ENCODE results near the gene TFEB.

The TFEB gene

GRCh38 chr6:41763470-41763869 is 28.1 kb upstream of the TFEB start:
- DNase-seq (ENCODE audit: low spot score): no peak

GRCh38 chr6:41759905-41760579 is 24.6 kb upstream of the TFEB start:
- DNase-seq (ENCODE audit: low spot score): no peak

GRCh38 chr6:41759106-41759904 is 23.9 kb upstream of the TFEB start:
- DNase-seq (ENCODE audit: low spot score): no peak

- no peak for DNase-seq (ENCODE audit: low spot score)
Observed at GRCh38 chr6:41758641-41759035, 23.2 kb upstream of the TFEB start.

- DNase-seq (ENCODE audit: low spot score): no peak
Observed at GRCh38 chr6:41757931-41758640, 22.7 kb upstream of the TFEB start.

GRCh38 chr6:41757271-41757670 is 21.9 kb upstream of the TFEB start:
- DNase-seq (ENCODE audit: low spot score): no peak

- DNase-seq (ENCODE audit: low spot score): no peak
Observed at GRCh38 chr6:41756354-41756753, 20.9 kb upstream of the TFEB start.

- DNase-seq (ENCODE audit: low spot score): no peak
Observed at GRCh38 chr6:41755895-41756294, 20.5 kb upstream of the TFEB start.

- DNase-seq (ENCODE audit: low spot score): no peak
Observed at GRCh38 chr6:41750374-41750773, 15.0 kb upstream of the TFEB start.

- no peak for DNase-seq (ENCODE audit: low spot score)
Observed at GRCh38 chr6:41748542-41748941, 13.1 kb upstream of the TFEB start.

GRCh38 chr6:41748102-41748477 is 12.7 kb upstream of the TFEB start:
- no peak for DNase-seq (ENCODE audit: low spot score)

- DNase-seq (ENCODE audit: low spot score): no peak
Observed at GRCh38 chr6:41747256-41748101, 12.1 kb upstream of the TFEB start, which contains the start of gene PGC. TSS of gene PGC (minus strand) at chr6:41747397. CDS start at chr6:41747334, 63 bp downstream.

- no peak for DNase-seq (ENCODE audit: low spot score)
Observed at GRCh38 chr6:41746107-41746506, 10.7 kb upstream of the TFEB start.

GRCh38 chr6:41744236-41744787 is 8.9 kb upstream of the TFEB start:
- DNase-seq (ENCODE audit: low spot score): no peak

- DNase-seq (ENCODE audit: low spot score): no peak
Observed at GRCh38 chr6:41743406-41744235, 8.2 kb upstream of the TFEB start.

GRCh38 chr6:41741625-41742490 is 6.5 kb upstream of the TFEB start:
- DNase-seq (ENCODE audit: low spot score): no peak

- DNase-seq (ENCODE audit: low spot score): no peak
Observed at GRCh38 chr6:41740366-41741162, 5.2 kb upstream of the TFEB start.

- DNase-seq (ENCODE audit: low spot score): no peak
Observed at GRCh38 chr6:41739041-41739440, 3.6 kb upstream of the TFEB start.

GRCh38 chr6:41737591-41738130 is 2.3 kb upstream of the TFEB start:
- DNase-seq (ENCODE audit: low spot score): no peak
